ENCODE results near the gene ABHD16A.

DNA sequence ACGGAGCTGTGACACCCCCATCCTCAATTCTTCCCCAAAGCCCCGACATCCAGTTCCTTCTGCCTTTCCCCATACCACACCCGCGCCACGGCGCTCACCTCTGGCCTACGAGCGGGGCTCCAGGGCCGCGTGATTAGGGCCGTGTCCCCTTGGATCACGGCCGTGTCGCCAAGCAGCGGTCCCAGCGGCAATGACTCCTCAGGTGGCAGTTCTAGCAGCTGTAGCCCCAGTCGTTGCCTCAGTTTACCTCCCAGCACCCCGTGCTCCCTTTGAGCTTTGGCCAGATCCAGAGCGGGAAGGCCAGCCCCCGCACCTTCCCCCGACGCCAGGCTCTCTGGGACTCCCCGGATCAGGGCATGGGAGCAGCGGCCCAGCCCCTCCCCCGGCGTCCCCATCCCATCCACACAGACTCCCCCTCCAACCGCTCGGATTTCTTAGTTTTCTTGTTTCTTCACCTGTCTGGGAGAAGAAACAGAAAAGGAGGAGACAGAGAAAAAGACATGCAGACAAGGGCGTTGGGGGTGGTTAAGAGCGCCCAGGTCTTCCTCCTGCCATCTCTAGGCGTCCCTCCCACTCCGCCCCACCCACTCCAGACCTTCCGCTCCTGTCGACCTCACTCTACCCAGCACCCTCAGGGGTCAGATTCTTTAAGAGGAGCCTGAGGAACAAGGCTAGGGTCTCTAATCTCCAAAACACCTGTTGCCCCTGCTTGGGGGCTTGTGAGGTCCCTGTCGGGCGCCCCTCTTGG is 25.8 kb upstream of the ABHD16A start, which contains the start of gene DDAH2:
- peak in 2 of 3 donors; percentile 6 to 78 for TF ChIP-seq POLR2AphosphoS5 (IDR thresholded peaks at IDR 0.05)
- TF ChIP-seq, protein P1, sequence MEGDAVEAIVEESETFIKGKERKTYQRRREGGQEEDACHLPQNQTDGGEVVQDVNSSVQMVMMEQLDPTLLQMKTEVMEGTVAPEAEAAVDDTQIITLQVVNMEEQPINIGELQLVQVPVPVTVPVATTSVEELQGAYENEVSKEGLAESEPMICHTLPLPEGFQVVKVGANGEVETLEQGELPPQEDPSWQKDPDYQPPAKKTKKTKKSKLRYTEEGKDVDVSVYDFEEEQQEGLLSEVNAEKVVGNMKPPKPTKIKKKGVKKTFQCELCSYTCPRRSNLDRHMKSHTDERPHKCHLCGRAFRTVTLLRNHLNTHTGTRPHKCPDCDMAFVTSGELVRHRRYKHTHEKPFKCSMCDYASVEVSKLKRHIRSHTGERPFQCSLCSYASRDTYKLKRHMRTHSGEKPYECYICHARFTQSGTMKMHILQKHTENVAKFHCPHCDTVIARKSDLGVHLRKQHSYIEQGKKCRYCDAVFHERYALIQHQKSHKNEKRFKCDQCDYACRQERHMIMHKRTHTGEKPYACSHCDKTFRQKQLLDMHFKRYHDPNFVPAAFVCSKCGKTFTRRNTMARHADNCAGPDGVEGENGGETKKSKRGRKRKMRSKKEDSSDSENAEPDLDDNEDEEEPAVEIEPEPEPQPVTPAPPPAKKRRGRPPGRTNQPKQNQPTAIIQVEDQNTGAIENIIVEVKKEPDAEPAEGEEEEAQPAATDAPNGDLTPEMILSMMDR (IDR thresholded peaks at IDR 0.05 in 8 of 11, conservative IDR thresholded peaks at IDR 0.05 in 3 of 11), result peak in 5 of 11 experiments; percentile 62 to 87 (median 83)
- TF ChIP-seq POLR2A (IDR thresholded peaks at IDR 0.05), result no peak
